Tibial artery (tissue), 4 donors: ENCODE measurements around the gene NTRK3.

Experiments used
- DNase-seq, 2 donors: peaks; one replicate each; pipeline ENCODE4 v3.0.0-alpha.2; 2019
- H3K27ac ChIP-seq, 2 donors: fragments of 200-600 bp; sonication (generic) in 1 of 2; 1 replicate in 1 of 2; 2 replicates in 1 of 2; pipeline ENCODE4 v1.5.1; 2018 to 2019; ENCODE audit warnings: mild to moderate bottlenecking in 1 of 2
- H3K27me3 ChIP-seq, 2 donors: fragments of 200-600 bp; sonication (generic) in 1 of 2; one replicate each; pipeline versions ENCODE4 v1.5.1 to v1.6.0; 2016 to 2019
- H3K36me3 ChIP-seq, 3 donors: fragments of 200-600 bp; sonication (generic) in 2 of 3; one replicate each; pipeline ENCODE4 v1.5.1; 2016 to 2019; ENCODE audit warnings: mild to moderate bottlenecking in 2 of 3
- H3K4me1 ChIP-seq, 4 donors: fragments of 200-600 bp; sonication (generic) in 2 of 4; 1 replicate in 3 of 4; 2 replicates in 1 of 4; pipeline ENCODE4 v1.5.1; 2016 to 2019
- H3K4me3 ChIP-seq, 2 donors: fragments of 200-600 bp; sonication (generic) in 1 of 2; 1 replicate in 1 of 2; 2 replicates in 1 of 2; pipeline ENCODE4 v1.5.1; 2018 to 2019; ENCODE audit warnings: mild to moderate bottlenecking in 2 of 2
- H3K9me3 ChIP-seq, 3 donors: fragments of 200-600 bp; sonication (generic) in 1 of 3; one replicate each; pipeline ENCODE4 v1.5.1; 2016 to 2019
- CTCF ChIP-seq, 2 experiments: fragments of 200-600 bp in 1 of 2; fragments of 450-650 bp in 1 of 2; IDR thresholded peaks; one replicate each; pipeline ENCODE4 v1.5.1; 2017 to 2019; ENCODE audit warnings: antibody characterized with exemption in 2 of 2, mild to moderate bottlenecking in 1 of 2, moderate library complexity in 1 of 2
- intact Hi-C: fragments of 100-400 bp; cut with DNase I; formaldehyde crosslinking; loops from one replicate; pipeline ENCODE4 v1.15.0; 2023; ENCODE audit warnings: low total_unique reads

Gene NTRK3

GRCh38 chr15:87959080-87959479, 297.5 kb downstream of the NTRK3 start:
- no peak overlapping the region for H3K4me3 ChIP-seq
- intact Hi-C loops, result no loop called here
- no peak for TF ChIP-seq CTCF (IDR thresholded peaks at IDR 0.05)

GRCh38 chr15:87955284-87955909, 301.1 kb downstream of the NTRK3 start:
- intact Hi-C loops, result no loop called here
- Histone ChIP-seq H3K9me3 (no peaks in the 10 kb centered on the region), H3K4me3 (no peak overlapping the region), H3K4me1 (peaks cover 0 to 43% (median 11%) of the 10 kb centered on the region in 4 donors), H3K27ac (peak overlapping the region in 1 of 2 donors; percentile 25), H3K36me3 (no peaks in the 10 kb centered on the region), H3K27me3 (no peaks in the 10 kb centered on the region)
- no peak for TF ChIP-seq CTCF (IDR thresholded peaks at IDR 0.05)
- DNase-seq, result peak in 1 of 2 donors; percentile 29

More at GRCh38 chr15:87959080-87959479, 297.5 kb downstream of the NTRK3 start:
- Histone ChIP-seq H3K27ac (peak overlapping the region; percentile 67 to 74), H3K4me1 (peaks cover 0 to 58% (median 21%) of the 10 kb centered on the region in 4 donors), H3K36me3 (no peaks in the 10 kb centered on the region), H3K9me3 (no peaks in the 10 kb centered on the region), H3K27me3 (no peaks in the 10 kb centered on the region)
- DNase-seq, result no peak

- H3K4me3 ChIP-seq, result no peak overlapping the region
- intact Hi-C loops, result no loop called here
- no peaks in the 10 kb centered on the region for H3K27me3 ChIP-seq
- H3K36me3 ChIP-seq, result no peaks in the 10 kb centered on the region
- no peak for TF ChIP-seq CTCF (IDR thresholded peaks at IDR 0.05)
- H3K4me1 ChIP-seq, result peaks cover 0 to 43% (median 17%) of the 10 kb centered on the region in 4 donors
- no peaks in the 10 kb centered on the region for H3K9me3 ChIP-seq
- H3K27ac ChIP-seq, result peak overlapping the region in 1 of 2 donors; percentile 25
- no peak for DNase-seq
Measured at GRCh38 chr15:87954793-87955192, 301.7 kb downstream of the NTRK3 start.

GRCh38 chr15:87952736-87953287, 303.7 kb downstream of the NTRK3 start:
- H3K4me1 ChIP-seq, result peaks cover 0 to 53% (median 35%) of the 10 kb centered on the region in 4 donors
- H3K9me3 ChIP-seq, result no peaks in the 10 kb centered on the region
- H3K36me3 ChIP-seq, result no peaks in the 10 kb centered on the region
- H3K27ac ChIP-seq, result peak overlapping the region in 1 of 2 donors; percentile 5
- no peak for TF ChIP-seq CTCF (IDR thresholded peaks at IDR 0.05)
- intact Hi-C loops, result no loop called here
- no peak overlapping the region for H3K4me3 ChIP-seq
- DNase-seq, result peak in 1 of 2 donors; percentile 57
- H3K27me3 ChIP-seq, result no peaks in the 10 kb centered on the region

GRCh38 chr15:87949575-87950223, 306.8 kb downstream of the NTRK3 start:
- intact Hi-C loops, result no loop called here
- Histone ChIP-seq H3K9me3 (no peaks in the 10 kb centered on the region), H3K27ac (peak overlapping the region; percentile 72 to 81), H3K4me1 (peaks cover 0 to 68% (median 42%) of the 10 kb centered on the region in 4 donors), H3K27me3 (no peaks in the 10 kb centered on the region), H3K36me3 (no peaks in the 10 kb centered on the region), H3K4me3 (no peak overlapping the region)
- TF ChIP-seq CTCF (IDR thresholded peaks at IDR 0.05), result no peak
- DNase-seq, result peak; percentile 45 to 86
